Esophagus squamous epithelium (tissue), 5 donors: ENCODE results near the gene EHHADH. TPM values are rescaled to one million over a fixed set of nuclear protein-coding genes. Genes with fewer than 3 reads are reported as not detected.

Experiments used
- DNase-seq: peaks from one replicate; lab custom pipeline; 2025; lab: John Stamatoyannopoulos, UW
- H3K27ac ChIP-seq, 4 donors: fragments of 200-600 bp; sonication (generic); one replicate each; pipeline ENCODE4 v1.5.1; 2016 to 2019; ENCODE audit warnings: mild to moderate bottlenecking in 1 of 4
- H3K27me3 ChIP-seq, 4 donors: fragments of 200-600 bp; sonication (generic); 1 replicate in 3 of 4; 2 replicates in 1 of 4; pipeline versions ENCODE4 v1.5.1 to v1.6.0; 2017 to 2021; ENCODE audit warnings: antibody characterized with exemption in 1 of 4
- H3K36me3 ChIP-seq, 3 donors: fragments of 200-600 bp; sonication (generic); one replicate each; pipeline ENCODE4 v1.5.1; 2016 to 2019
- H3K4me1 ChIP-seq, 3 donors: fragments of 200-600 bp; sonication (generic); one replicate each; pipeline ENCODE4 v1.5.1; 2017 to 2019
- H3K4me3 ChIP-seq, 4 donors: fragments of 200-600 bp; sonication (generic); 1 replicate in 3 of 4; 2 replicates in 1 of 4; pipeline ENCODE4 v1.5.1; 2016 to 2019; ENCODE audit warnings: mild to moderate bottlenecking in 2 of 4, moderate library complexity in 1 of 4
- H3K9me3 ChIP-seq, 3 donors: fragments of 200-600 bp; sonication (generic); one replicate each; pipeline ENCODE4 v1.5.1; 2016 to 2019
- POLR2A ChIP-seq, 4 donors: fragments of 450-650 bp; IDR thresholded peaks; one replicate each; pipeline ENCODE4 v1.6.1; 2017; ENCODE audit warnings: antibody characterized with exemption in 4 of 4, mild to moderate bottlenecking in 4 of 4, moderate library complexity in 3 of 4
- WGBS, 2 donors: methylation state at CpG; one replicate each; pipeline ENCODE4 v1.1.5; 2018; 5-methylcytosine and 5-hydroxymethylcytosine counted together
- intact Hi-C: fragments of 100-400 bp; cut with DNase I; formaldehyde crosslinking; loops from one replicate; pipeline ENCODE4 v1.15.0; 2022
- total RNA-seq, 4 donors: library from RNA; depleted of rRNA; stranded (reverse); fragments of >200 nt; gene quantifications; one replicate each; pipeline ENCODE4 v1.1.0, GENCODE V29; 2016
- TF ChIP-seq, protein P1 (sequence below), 6 experiments: fragments of 450-650 bp in 4 of 6; fragments of 200-600 bp in 2 of 6; sonication (generic) in 2 of 6; IDR thresholded peaks; one replicate each; pipeline ENCODE4 v1.5.1; 2016 to 2019; ENCODE audit warnings: antibody characterized with exemption in 6 of 6, mild to moderate bottlenecking in 4 of 6, moderate library complexity in 4 of 6
- donor health status: DM: yes; HTN: yes; CAD: no.

EHHADH gene
- total RNA-seq, 4 donors from 2014 or later, result 5.7 to 6.3 (median 5.9) TPM

DNA sequence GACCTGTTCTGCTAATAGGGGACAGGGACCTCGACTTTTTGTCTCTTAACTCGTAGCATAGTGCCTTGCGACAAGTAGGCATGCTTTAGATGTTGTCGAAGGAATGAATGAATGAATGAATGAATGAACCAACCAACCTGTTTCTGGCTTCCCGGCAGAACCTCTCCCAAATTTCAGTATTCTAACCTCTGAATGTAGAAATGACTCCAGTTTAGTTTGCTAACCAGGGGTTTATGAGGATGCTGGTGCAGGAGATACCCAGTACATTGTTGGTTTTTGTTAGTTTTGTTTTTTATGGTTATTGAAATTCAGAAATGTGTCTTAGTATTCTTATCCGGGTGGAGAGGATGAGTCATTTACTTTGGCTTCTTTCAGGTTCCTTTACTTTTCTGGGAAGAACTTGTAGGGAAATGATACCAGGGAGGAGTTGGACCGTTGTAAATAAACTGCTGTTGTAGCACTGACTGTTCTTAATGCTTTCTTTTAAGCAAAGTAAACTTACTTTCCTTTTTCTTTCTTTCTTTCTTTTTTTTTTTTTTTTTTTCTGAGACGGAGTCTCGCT, 29.6 kb upstream of the EHHADH start:
- H3K27me3 ChIP-seq, result peaks cover 0 to 7% (median 0%) of the 10 kb centered on the region in 4 donors
- TF ChIP-seq, protein P1, sequence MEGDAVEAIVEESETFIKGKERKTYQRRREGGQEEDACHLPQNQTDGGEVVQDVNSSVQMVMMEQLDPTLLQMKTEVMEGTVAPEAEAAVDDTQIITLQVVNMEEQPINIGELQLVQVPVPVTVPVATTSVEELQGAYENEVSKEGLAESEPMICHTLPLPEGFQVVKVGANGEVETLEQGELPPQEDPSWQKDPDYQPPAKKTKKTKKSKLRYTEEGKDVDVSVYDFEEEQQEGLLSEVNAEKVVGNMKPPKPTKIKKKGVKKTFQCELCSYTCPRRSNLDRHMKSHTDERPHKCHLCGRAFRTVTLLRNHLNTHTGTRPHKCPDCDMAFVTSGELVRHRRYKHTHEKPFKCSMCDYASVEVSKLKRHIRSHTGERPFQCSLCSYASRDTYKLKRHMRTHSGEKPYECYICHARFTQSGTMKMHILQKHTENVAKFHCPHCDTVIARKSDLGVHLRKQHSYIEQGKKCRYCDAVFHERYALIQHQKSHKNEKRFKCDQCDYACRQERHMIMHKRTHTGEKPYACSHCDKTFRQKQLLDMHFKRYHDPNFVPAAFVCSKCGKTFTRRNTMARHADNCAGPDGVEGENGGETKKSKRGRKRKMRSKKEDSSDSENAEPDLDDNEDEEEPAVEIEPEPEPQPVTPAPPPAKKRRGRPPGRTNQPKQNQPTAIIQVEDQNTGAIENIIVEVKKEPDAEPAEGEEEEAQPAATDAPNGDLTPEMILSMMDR (IDR thresholded peaks at IDR 0.05), result no peak
- no peak for TF ChIP-seq POLR2A (IDR thresholded peaks at IDR 0.05)
- H3K4me1 ChIP-seq, result peaks cover 3 to 24% (median 6%) of the 10 kb centered on the region in 3 donors
- H3K27ac ChIP-seq, result peak overlapping the region; percentile 80 to 88 (median 82)
- H3K36me3 ChIP-seq, result peaks cover 0 to 9% (median 0%) of the 10 kb centered on the region in 3 donors
- intact Hi-C loops, result no loop called here
- no peaks in the 10 kb centered on the region for H3K9me3 ChIP-seq
- H3K4me3 ChIP-seq, result peak overlapping the region; percentile 56 to 83 (median 69)
- DNase-seq, result no peak
- 49 to 52% methylated on average over 9 of the region's 9 CpGs for WGBS, 2 donors

DNA sequence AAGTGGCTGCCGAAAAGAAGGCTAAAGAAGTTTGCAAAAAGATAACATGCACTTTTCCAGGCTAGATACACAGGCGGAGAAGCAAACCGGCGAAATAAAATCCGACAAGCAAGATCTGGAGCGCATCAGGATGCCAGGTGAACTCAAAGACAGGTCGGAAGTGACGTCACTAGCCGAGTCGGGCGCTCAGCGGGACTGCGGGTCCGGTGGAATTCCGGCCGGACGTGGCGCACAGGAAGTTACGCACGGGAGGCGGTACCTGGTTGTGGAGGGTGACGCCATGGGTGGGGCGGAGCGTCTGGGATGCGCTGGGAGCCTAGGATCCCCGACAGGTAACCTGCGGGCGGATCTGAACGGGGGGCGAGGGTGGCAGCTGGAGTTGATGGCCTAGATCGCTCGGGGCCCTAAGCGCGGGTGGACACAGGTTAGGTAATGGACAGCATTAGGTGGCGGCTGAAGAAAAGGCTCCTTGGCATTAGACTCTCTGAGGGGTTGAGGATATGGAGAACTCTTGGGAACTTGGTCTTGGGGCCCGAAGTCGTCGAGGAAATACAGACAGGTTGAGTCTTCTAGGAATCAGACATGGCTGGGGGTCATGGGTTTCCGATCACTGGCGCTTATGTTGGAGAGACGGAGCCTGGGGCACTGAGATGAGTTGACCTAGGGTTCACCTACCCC, 29.0 kb upstream of the EHHADH start:
- Histone ChIP-seq H3K36me3 (peaks cover 0 to 7% (median 0%) of the 10 kb centered on the region in 3 donors), H3K27me3 (peaks cover 0 to 13% (median 0%) of the 10 kb centered on the region in 4 donors), H3K9me3 (no peaks in the 10 kb centered on the region), H3K4me1 (peaks cover 3 to 24% (median 6%) of the 10 kb centered on the region in 3 donors), H3K27ac (peak overlapping the region; percentile 80 to 88 (median 82)), H3K4me3 (peak overlapping the region; percentile 56 to 83 (median 69))
- 2 to 4% methylated on average over 34 to 40 of the region's 41 CpGs for WGBS, 2 donors
- intact Hi-C loops, result no loop called here
- peak; percentile 81 for DNase-seq
- peak in 2 of 4 donors; percentile 83 to 89 for TF ChIP-seq POLR2A (IDR thresholded peaks at IDR 0.05)
- TF ChIP-seq, protein P1 (IDR thresholded peaks at IDR 0.05), result peak in 1 of 6 experiments; percentile 25

DNA sequence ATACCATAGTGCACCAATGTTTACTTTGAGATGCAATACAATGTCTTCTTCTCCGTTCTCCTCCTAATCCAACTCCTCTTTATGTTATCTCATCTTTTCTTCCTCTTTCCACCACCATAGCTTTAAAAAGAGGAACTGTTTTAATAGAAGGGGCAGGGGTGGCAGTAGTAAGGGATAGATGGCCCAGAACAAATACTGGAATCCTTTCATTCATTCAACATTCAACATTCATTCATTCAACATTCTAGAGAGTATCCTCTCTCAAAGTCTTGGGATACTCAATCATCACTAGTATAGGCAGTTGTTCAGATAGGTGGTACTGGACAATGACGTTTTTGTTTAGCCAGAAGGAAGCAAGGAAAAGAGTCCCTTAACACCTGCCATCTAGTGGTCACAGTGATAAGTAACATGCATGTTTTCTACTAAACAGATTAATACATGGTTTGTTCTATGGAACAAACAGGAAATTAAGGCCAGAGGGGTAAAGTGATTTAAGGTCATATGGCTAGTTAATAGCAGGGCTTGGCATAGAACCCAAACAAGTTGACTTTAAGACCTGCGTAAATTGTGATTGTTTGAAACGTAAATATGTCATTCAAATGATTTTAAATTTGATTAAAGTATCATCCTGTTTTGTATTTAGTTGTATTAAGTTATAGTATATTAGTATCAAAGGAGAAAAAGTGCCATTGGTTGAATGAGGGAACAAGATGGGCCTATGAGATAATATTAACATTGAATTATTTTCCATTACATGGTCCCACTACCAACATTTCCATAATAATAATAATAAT, 26.9 kb upstream of the EHHADH start:
- Histone ChIP-seq H3K36me3 (peaks cover 0 to under 1% (median 0%) of the 10 kb centered on the region in 3 donors), H3K27me3 (peaks cover 0 to 33% (median 0%) of the 10 kb centered on the region in 4 donors), H3K9me3 (no peaks in the 10 kb centered on the region), H3K4me3 (no peak overlapping the region), H3K4me1 (peaks cover 3 to 24% (median 6%) of the 10 kb centered on the region in 3 donors), H3K27ac (no peak overlapping the region)
- intact Hi-C loops, result no loop called here
- TF ChIP-seq POLR2A (IDR thresholded peaks at IDR 0.05), result no peak
- TF ChIP-seq, protein P1 (IDR thresholded peaks at IDR 0.05), result peak in 5 of 6 experiments; percentile 18 to 68 (median 50)
- 42 to 47% methylated on average over 4 of the region's 4 CpGs for WGBS, 2 donors
- no peak for DNase-seq

DNA sequence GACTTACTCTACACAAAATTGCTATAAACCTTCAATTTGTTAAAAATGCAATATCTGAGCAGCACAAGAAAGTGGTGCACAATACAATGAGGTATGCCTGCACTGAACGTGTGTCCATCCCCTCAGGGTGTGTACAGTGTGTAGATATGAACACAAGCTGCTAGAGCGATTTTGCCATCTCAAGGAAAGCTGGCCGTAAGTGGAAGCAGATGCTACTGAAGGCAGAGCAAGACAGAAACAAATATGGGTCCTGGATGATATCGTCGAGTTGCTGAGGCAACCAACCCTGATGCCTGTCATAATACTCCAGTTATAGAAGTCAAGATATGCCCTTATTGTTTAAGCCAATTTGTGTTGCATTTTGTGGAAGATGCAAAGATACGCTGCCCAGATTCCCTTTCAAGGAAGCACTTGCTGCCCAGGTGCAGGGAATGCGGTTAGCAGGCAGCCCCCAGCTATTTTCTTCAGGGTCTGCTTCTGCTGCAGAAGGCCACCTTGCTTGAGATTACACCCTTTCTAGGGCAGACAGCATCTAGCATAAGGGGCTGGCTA, 25.8 kb upstream of the EHHADH start:
- TF ChIP-seq, protein P1 (IDR thresholded peaks at IDR 0.05), result no peak
- no peak for TF ChIP-seq POLR2A (IDR thresholded peaks at IDR 0.05)
- Histone ChIP-seq H3K4me1 (peaks cover 3 to 23% (median 6%) of the 10 kb centered on the region in 3 donors), H3K9me3 (no peaks in the 10 kb centered on the region), H3K36me3 (no peaks in the 10 kb centered on the region), H3K4me3 (no peak overlapping the region), H3K27ac (no peak overlapping the region), H3K27me3 (peaks cover 0 to 43% (median 0%) of the 10 kb centered on the region in 4 donors)
- intact Hi-C loops, result no loop called here
- 82 to 89% methylated on average over 7 of the region's 7 CpGs for WGBS, 2 donors
- DNase-seq, result no peak
